ENCODE results near the gene SMOC1. TPM values are rescaled to one million over a fixed set of nuclear protein-coding genes. Genes with fewer than 3 reads are reported as not detected.
"Not testable (repeated sequence)": the region's sequence is repeated elsewhere in the genome, so short reads cannot be mapped to it uniquely, and the experiment has no call there.

SMOC1 gene
- total RNA-seq, 6 experiments from 2014 or later = not detected

DNA sequence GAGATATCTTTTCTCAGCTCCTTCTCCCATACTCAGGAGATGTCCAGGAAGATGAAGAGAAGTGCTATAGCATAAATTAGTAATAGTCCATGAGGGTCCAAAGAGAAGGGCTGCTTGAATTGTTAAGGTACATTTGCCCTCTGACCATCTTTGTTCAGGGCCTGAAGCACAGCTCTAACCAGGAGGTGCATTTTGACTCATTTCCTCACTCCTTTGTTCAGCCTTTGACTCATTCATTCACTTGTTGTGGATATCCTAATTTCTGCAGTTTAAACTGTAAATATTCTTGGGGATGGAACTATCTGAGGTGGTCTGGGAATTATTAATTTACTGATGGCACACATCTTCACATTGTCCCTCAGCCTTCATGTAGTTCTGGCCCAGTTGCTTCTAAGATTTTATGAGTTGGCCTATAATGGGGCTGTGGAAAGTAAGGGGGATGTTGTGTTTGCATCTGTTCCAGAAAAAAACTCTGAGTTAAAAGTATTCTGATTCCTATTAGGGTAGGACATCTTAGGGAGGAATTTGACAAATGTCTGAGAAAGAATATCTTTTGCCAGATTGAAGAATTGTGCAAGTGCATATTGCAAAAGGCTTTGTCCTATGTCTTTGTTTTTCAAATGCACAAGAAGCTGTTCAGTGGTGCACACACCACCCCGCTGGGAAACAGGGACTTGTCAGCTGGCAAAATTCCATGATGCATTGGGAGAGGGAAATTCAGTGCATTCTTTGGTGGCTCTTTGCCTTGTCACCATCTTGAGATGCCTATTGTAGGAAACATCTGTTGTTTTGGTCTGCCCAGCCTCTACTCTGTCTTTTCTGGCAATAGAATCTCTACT, 22.1 kb downstream of the SMOC1 start:
- Mint-ChIP-seq H3K9me3 (peaks cover 5% of the 10 kb centered on the region), H3K4me3 (no peak overlapping the region), H3K27me3 (ENCODE audit: insufficient read depth) (peaks cover 2% of the 10 kb centered on the region; the same call in 1 of the 2 replicates), H3K27ac (no peak overlapping the region), H3K36me3 (ENCODE audit: low read depth) (0 out of 2 replicates have a peak, but pooled peaks cover 3% of the 10 kb centered on the region), H3K4me1 (ENCODE audit: low read depth) (no peaks in the 10 kb centered on the region)
- DNase-seq = no peak
- TF ChIP-seq, protein P1, sequence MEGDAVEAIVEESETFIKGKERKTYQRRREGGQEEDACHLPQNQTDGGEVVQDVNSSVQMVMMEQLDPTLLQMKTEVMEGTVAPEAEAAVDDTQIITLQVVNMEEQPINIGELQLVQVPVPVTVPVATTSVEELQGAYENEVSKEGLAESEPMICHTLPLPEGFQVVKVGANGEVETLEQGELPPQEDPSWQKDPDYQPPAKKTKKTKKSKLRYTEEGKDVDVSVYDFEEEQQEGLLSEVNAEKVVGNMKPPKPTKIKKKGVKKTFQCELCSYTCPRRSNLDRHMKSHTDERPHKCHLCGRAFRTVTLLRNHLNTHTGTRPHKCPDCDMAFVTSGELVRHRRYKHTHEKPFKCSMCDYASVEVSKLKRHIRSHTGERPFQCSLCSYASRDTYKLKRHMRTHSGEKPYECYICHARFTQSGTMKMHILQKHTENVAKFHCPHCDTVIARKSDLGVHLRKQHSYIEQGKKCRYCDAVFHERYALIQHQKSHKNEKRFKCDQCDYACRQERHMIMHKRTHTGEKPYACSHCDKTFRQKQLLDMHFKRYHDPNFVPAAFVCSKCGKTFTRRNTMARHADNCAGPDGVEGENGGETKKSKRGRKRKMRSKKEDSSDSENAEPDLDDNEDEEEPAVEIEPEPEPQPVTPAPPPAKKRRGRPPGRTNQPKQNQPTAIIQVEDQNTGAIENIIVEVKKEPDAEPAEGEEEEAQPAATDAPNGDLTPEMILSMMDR (IDR thresholded peaks at IDR 0.05) = no peak

DNA sequence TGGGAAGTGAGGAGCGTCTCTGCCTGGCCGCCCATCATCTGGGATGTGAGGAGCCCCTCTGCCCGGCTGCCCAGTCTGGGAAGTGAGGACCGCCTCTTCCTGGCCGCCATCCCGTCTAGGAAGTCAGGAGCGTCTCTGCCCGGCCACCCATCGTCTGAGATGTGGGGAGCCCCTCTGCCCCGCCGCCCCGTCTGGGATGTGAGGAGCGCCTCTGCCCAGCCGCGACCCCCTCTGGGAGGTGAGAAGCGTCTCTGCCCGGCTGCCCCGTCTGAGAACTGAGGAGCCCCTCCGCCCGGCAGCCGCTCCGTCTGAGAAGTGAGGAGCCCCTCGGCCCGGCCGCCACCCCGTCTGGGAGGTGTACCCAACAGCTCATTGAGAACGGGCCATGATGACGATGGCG, 23.8 kb downstream of the SMOC1 start:
- not testable (repeated sequence) for H3K27ac Mint-ChIP-seq; H3K36me3 Mint-ChIP-seq (ENCODE audit: low read depth); H3K4me3 Mint-ChIP-seq; DNase-seq; H3K4me1 Mint-ChIP-seq (ENCODE audit: low read depth); H3K9me3 Mint-ChIP-seq; H3K27me3 Mint-ChIP-seq (ENCODE audit: insufficient read depth)

DNA sequence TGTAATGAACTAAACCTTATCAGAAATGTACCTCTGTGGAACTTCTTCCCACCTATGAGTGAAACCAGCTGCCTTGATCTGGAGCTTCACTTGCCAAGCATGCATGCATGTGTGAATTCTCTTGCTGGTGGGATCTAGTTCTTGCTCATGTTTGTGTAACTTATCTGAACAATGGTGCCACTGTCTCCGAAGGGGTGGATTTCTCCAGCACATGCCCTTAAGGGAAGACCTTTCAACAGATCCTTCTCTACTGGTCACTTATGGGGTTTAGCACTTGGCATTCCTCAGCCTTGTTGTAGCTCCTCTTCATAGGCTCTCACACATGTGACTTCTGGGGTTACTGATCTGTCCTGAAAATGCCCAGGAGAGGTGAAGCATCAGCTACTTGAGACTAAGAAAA, 25.0 kb downstream of the SMOC1 start:
- TF ChIP-seq, protein P1 (IDR thresholded peaks at IDR 0.05) = no peak
- H3K27ac Mint-ChIP-seq = no peak overlapping the region
- no peaks in the 10 kb centered on the region for H3K9me3 Mint-ChIP-seq
- DNase-seq = no peak
- H3K4me3 Mint-ChIP-seq = no peak overlapping the region
- peaks cover 2% of the 10 kb centered on the region; the same call in 1 of the 2 replicates for H3K27me3 Mint-ChIP-seq (ENCODE audit: insufficient read depth)
- no peaks in the 10 kb centered on the region for H3K36me3 Mint-ChIP-seq (ENCODE audit: low read depth)
- H3K4me1 Mint-ChIP-seq (ENCODE audit: low read depth) = no peaks in the 10 kb centered on the region

DNA sequence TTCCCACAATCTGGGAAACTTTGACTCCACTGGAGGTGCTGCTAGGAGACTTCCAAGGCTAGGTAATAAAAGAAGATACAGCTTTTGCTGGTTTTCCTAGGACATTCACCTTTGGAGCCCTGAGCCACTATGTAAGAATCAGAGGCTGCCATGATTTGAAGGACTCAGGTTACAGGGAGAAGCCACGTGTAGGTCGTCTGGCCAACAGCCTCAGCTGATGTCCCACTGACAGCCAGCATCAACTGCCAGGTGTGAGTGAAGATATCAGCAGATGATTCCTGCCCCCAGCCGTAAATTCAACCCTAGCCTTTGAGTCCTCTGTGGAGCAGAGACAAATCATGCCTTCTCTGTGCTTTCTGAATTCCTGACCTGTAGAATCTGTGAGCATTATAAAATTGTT, 27.0 kb downstream of the SMOC1 start:
- Mint-ChIP-seq H3K27me3 (ENCODE audit: insufficient read depth) (peaks cover 2% of the 10 kb centered on the region; the same call in 1 of the 2 replicates), H3K27ac (no peak overlapping the region), H3K4me1 (ENCODE audit: low read depth) (no peaks in the 10 kb centered on the region), H3K36me3 (ENCODE audit: low read depth) (no peaks in the 10 kb centered on the region), H3K4me3 (no peak overlapping the region), H3K9me3 (no peaks in the 10 kb centered on the region)
- DNase-seq = no peak
- TF ChIP-seq, protein P1 (IDR thresholded peaks at IDR 0.05) = no peak

DNA sequence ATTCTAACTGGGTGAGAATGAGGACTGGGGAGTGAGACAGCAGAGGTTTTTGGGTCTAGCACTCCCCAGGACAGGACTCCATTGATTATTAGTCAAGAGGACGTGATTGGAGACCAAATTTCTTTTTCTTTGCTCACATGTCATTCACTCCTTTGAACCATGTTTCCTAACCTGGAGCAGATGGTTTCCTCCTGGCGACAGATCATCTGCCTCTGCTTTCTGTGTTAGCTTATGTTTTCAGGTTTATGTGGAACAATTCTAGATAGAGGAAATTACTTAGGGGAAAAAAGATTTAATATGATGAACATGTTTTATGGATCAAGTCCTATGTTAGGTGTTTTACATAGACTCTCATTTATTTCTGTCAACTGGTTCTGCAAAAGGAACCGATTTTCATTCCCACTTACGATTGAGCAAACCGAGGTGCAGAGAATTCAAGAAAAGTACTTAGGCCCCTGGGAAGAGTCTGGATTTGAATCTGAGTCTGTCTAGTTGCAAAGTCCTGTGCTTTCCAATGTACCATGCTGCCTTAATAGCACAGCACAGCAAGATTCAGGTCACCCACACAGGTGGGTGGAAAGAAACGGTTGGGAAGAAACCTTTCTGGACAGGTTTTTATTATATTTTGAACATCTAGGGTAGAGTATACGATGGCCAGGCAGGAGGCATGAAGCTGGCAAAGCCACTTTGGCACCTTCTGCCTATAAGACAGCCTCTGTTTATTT, 30.8 kb downstream of the SMOC1 start:
- no peaks in the 10 kb centered on the region for H3K9me3 Mint-ChIP-seq
- no peak overlapping the region for H3K27ac Mint-ChIP-seq
- H3K27me3 Mint-ChIP-seq (ENCODE audit: insufficient read depth) = peaks cover 2% of the 10 kb centered on the region; the same call in 1 of the 2 replicates
- no peaks in the 10 kb centered on the region for H3K36me3 Mint-ChIP-seq (ENCODE audit: low read depth)
- no peaks in the 10 kb centered on the region for H3K4me1 Mint-ChIP-seq (ENCODE audit: low read depth)
- H3K4me3 Mint-ChIP-seq = no peak overlapping the region
- TF ChIP-seq, protein P1 (IDR thresholded peaks at IDR 0.05) = no peak
- DNase-seq = no peak

DNA sequence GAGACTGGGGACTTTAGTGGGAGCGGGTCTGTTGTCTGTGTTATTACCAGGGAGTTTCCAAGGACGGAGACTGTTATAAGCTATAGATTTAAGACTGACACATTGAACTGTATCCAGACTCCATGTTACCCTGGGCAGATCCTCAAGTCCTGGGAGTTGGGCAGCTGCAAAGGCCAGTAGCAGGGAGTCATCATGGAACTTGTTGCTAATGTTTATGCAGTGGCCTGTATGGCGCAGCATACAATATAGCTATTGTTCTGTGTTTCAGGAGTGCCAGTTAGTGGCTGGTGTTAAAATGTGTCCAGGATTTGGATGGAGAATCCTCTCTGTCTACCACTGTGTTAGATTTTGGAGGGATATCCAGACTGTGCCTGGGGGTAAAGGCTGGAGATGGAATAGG, 31.7 kb downstream of the SMOC1 start:
- H3K4me1 Mint-ChIP-seq (ENCODE audit: low read depth) = no peaks in the 10 kb centered on the region
- no peak overlapping the region for H3K4me3 Mint-ChIP-seq
- DNase-seq = no peak
- H3K27me3 Mint-ChIP-seq (ENCODE audit: insufficient read depth) = peaks cover 2% of the 10 kb centered on the region; the same call in 1 of the 2 replicates
- H3K9me3 Mint-ChIP-seq = peaks cover 9% of the 10 kb centered on the region; the same call in 1 of the 2 replicates
- TF ChIP-seq, protein P1 (IDR thresholded peaks at IDR 0.05) = no peak
- no peaks in the 10 kb centered on the region for H3K36me3 Mint-ChIP-seq (ENCODE audit: low read depth)
- H3K27ac Mint-ChIP-seq = no peak overlapping the region

Data from HFFc6 (cell line).